HepG2 (cell line): ENCODE measurements around the gene IGSF8. TPM values are rescaled to one million over a fixed set of nuclear protein-coding genes. Genes with fewer than 3 reads are reported as not detected.

ENCODE experiments used
- ADNP ChIP-seq: sonication (generic); formaldehyde crosslinking; IDR thresholded peaks from 2 replicates; pipeline ENCODE4 v1.4.0; 2020; ENCODE audit warnings: missing genetic modification reagents
- DNMT3B ChIP-seq: conservative IDR thresholded peaks from 2 replicates; pipeline ENCODE4 v1.6.1; 2016; ENCODE audit warnings: missing biosample characterization, control low read depth
- FOXO4 ChIP-seq: sonication (generic); formaldehyde crosslinking; conservative IDR thresholded peaks from 2 replicates; pipeline ENCODE4 v1.8.1; 2023; ENCODE audit warnings: missing genetic modification reagents
- HDAC2 ChIP-seq: sonication (generic); formaldehyde crosslinking; IDR thresholded peaks from 2 replicates; pipeline ENCODE4 v1.4.0; 2020; ENCODE audit warnings: missing genetic modification reagents
- MEIS1 ChIP-seq: sonication (generic); formaldehyde crosslinking; IDR thresholded peaks from 2 replicates; pipeline ENCODE4 v1.9.0; 2021; ENCODE audit warnings: mild to moderate bottlenecking, missing genetic modification reagents, moderate library complexity, borderline replicate concordance
- NFE2L1 ChIP-seq: sonication (generic); formaldehyde crosslinking; IDR thresholded peaks from 2 replicates; pipeline ENCODE4 v1.4.0; 2020; ENCODE audit warnings: missing genetic modification reagents, mild to moderate bottlenecking, borderline replicate concordance
- NR1H2 ChIP-seq: sonication (generic); formaldehyde crosslinking; IDR thresholded peaks from 2 replicates; pipeline ENCODE4 v1.8.1; 2022; ENCODE audit warnings: low read depth, missing genetic modification reagents, borderline replicate concordance
- PAX8 ChIP-seq: sonication (generic); formaldehyde crosslinking; IDR thresholded peaks from 2 replicates; pipeline ENCODE4 v1.8.0; 2022; ENCODE audit warnings: mild to moderate bottlenecking, missing genetic modification reagents, borderline replicate concordance
- PHF20 ChIP-seq: sonication (generic); formaldehyde crosslinking; IDR thresholded peaks from 2 replicates; pipeline ENCODE4 v1.5.0; 2020; ENCODE audit warnings: mild to moderate bottlenecking, missing genetic modification reagents
- POLR2A ChIP-seq, 2 experiments: IDR thresholded peaks; 2 replicates each; pipeline ENCODE4 v1.6.1; 2011; ENCODE audit warnings: low read depth in 2 of 2, low read length in 2 of 2, mild to moderate bottlenecking in 1 of 2, moderate library complexity in 1 of 2; ENCODE audit not compliant: insufficient read depth in 1 of 2
- POLR2AphosphoS5 ChIP-seq: IDR thresholded peaks from 2 replicates; pipeline ENCODE4 v1.6.1; 2012; ENCODE audit warnings: low read depth, low read length
- PPARG ChIP-seq: conservative IDR thresholded peaks from 2 replicates; pipeline ENCODE4 v1.6.1; 2016; ENCODE audit warnings: missing biosample characterization, missing genetic modification reagents
- SP4 ChIP-seq: sonication (generic); formaldehyde crosslinking; IDR thresholded peaks from 2 replicates; pipeline ENCODE4 v1.8.1; 2023; ENCODE audit warnings: mild to moderate bottlenecking, missing genetic modification reagents
- polyA plus RNA-seq, 8 experiments: library from polyadenylated mRNA; depleted of rRNA in 3 of 8; stranded (reverse) in 7 of 8; unstranded in 1 of 8; fragments of >200 nt; fragmentation: Illumina TruSeq in 4 of 8; extraction: Trizol in 4 of 8; gene quantifications; 2 replicates each; pipeline versions ENCODE4 v1.2.1 to v1.2.3, GENCODE V29; 2011 to 2016; ENCODE audit warnings: low read depth in 4 of 8, missing spikeins in 1 of 8, mixed read lengths in 1 of 8; ENCODE audit not compliant: insufficient read depth in 1 of 8
- total RNA-seq, 5 experiments: library from RNA; depleted of rRNA; stranded (reverse); fragments of >200 nt; fragmentation: Illumina TruSeq; extraction: Trizol; gene quantifications; 2 replicates each; pipeline ENCODE4 v1.2.3, GENCODE V29; 2016; ENCODE audit warnings: low read depth in 1 of 5
- TF ChIP-seq, protein P1 (sequence below): sonication (generic); formaldehyde crosslinking; IDR thresholded peaks from 2 replicates; pipeline ENCODE4 v1.4.0; 2020; ENCODE audit warnings: mild to moderate bottlenecking, missing genetic modification reagents
- TF ChIP-seq, protein P2 (sequence below): sonication (generic); formaldehyde crosslinking; IDR thresholded peaks from 2 replicates; pipeline ENCODE4 v1.4.0; 2020; ENCODE audit warnings: missing genetic modification reagents
- TF ChIP-seq, protein P3 (sequence below): IDR thresholded peaks from 2 replicates; pipeline ENCODE4 v1.6.1; 2016; ENCODE audit warnings: missing genetic modification reagents, missing compliant biosample characterization
- TF ChIP-seq, protein P4 (sequence below): IDR thresholded peaks from 2 replicates; pipeline ENCODE4 v1.6.1; 2012; ENCODE audit warnings: low read length, improper control_type of control experiment

Gene IGSF8
- total and polyA plus RNA-seq, 2 of the 13 experiments (the other 11 are each of a cell fraction or from before 2014, with no cell fraction given), result 24.0 to 41.0 TPM

DNA sequence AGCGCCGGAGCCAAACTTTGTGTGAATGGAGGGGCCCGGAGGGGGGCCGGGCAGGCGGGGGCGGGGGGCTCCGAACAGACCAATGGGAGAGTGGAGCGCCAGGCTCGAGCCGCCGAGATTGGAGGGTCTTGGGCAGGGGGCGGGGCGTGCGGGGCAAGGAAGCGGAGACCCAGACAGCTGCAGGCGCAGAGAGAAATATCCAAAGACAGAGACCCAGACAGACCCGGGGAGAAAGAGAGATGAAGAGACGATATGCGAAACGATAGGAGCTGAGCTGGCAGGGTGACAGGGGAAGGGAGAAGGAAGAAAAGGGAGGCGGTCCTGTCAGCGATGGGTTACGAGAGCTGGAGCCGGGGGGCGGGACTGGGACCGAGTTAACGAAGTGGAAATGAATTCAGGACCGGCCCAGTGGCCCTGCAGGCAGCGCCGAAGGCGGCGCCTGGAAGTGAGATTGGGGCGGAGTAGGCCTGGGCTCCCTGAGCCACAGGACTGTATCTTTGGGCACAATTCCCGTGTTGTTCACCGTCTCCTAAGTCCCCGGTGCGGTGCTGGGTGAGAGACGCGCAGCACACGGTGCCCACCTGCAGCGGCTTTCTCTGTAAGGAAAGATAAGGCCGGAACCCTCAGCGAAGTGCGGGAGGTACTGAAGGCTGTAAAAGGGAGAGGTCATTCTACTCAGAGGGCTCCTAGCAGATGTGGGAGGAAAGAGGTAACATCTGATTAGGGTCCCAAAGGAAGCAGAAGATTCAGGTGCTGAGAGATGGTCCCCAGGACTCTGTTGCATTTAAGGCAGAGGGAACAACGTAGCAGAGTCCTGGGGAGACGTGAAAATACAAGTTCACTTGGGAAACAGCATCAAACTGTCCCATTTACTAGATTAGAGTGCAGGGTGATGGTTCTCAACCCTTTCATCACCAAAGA, 27.9 kb downstream of the IGSF8 start (continued):
- no peak for TF ChIP-seq FOXO4 (CRISPR knock-in tag)
- TF ChIP-seq NFE2L1 (CRISPR knock-in tag), result no peak
- no peak for TF ChIP-seq PAX8 (CRISPR knock-in tag)
- TF ChIP-seq PHF20 (CRISPR knock-in tag), result no peak
- 0 out of 2 replicates have a peak, but pooled peaks have one; percentile 38 for TF ChIP-seq SP4 (CRISPR knock-in tag)
- TF ChIP-seq HDAC2 (CRISPR knock-in tag), result peak; percentile 25; the same call in 1 of the 2 replicates
- TF ChIP-seq ADNP (CRISPR knock-in tag), result no peak
- TF ChIP-seq POLR2AphosphoS5, result peak; percentile 54; the same call in 1 of the 2 replicates
- no peak for TF ChIP-seq NR1H2
- TF ChIP-seq, protein P1, sequence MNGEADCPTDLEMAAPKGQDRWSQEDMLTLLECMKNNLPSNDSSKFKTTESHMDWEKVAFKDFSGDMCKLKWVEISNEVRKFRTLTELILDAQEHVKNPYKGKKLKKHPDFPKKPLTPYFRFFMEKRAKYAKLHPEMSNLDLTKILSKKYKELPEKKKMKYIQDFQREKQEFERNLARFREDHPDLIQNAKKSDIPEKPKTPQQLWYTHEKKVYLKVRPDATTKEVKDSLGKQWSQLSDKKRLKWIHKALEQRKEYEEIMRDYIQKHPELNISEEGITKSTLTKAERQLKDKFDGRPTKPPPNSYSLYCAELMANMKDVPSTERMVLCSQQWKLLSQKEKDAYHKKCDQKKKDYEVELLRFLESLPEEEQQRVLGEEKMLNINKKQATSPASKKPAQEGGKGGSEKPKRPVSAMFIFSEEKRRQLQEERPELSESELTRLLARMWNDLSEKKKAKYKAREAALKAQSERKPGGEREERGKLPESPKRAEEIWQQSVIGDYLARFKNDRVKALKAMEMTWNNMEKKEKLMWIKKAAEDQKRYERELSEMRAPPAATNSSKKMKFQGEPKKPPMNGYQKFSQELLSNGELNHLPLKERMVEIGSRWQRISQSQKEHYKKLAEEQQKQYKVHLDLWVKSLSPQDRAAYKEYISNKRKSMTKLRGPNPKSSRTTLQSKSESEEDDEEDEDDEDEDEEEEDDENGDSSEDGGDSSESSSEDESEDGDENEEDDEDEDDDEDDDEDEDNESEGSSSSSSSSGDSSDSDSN (CRISPR knock-in tag), result peak; percentile 46; the same call in 1 of the 2 replicates
- TF ChIP-seq MEIS1, result 0 out of 2 replicates have a peak, but pooled peaks have one; percentile 8
- TF ChIP-seq, protein P2, sequence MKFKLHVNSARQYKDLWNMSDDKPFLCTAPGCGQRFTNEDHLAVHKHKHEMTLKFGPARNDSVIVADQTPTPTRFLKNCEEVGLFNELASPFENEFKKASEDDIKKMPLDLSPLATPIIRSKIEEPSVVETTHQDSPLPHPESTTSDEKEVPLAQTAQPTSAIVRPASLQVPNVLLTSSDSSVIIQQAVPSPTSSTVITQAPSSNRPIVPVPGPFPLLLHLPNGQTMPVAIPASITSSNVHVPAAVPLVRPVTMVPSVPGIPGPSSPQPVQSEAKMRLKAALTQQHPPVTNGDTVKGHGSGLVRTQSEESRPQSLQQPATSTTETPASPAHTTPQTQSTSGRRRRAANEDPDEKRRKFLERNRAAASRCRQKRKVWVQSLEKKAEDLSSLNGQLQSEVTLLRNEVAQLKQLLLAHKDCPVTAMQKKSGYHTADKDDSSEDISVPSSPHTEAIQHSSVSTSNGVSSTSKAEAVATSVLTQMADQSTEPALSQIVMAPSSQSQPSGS (CRISPR knock-in tag), result no peak
- no peak for TF ChIP-seq DNMT3B (CRISPR knock-in tag)
- TF ChIP-seq, protein P3, sequence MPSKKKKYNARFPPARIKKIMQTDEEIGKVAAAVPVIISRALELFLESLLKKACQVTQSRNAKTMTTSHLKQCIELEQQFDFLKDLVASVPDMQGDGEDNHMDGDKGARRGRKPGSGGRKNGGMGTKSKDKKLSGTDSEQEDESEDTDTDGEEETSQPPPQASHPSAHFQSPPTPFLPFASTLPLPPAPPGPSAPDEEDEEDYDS (CRISPR knock-in tag), result peak; percentile 27; the same call in 1 of the 2 replicates
- peak in 1 of 2 experiments; percentile 46; a peak in 1 of 4 replicates for TF ChIP-seq POLR2A (IDR thresholded peaks at IDR 0.05; ENCODE audit: insufficient read depth in 1 of 2, low read depth in 2 of 2, low read length in 2 of 2)
- TF ChIP-seq PPARG (CRISPR knock-in tag), result no peak
- TF ChIP-seq, protein P4, sequence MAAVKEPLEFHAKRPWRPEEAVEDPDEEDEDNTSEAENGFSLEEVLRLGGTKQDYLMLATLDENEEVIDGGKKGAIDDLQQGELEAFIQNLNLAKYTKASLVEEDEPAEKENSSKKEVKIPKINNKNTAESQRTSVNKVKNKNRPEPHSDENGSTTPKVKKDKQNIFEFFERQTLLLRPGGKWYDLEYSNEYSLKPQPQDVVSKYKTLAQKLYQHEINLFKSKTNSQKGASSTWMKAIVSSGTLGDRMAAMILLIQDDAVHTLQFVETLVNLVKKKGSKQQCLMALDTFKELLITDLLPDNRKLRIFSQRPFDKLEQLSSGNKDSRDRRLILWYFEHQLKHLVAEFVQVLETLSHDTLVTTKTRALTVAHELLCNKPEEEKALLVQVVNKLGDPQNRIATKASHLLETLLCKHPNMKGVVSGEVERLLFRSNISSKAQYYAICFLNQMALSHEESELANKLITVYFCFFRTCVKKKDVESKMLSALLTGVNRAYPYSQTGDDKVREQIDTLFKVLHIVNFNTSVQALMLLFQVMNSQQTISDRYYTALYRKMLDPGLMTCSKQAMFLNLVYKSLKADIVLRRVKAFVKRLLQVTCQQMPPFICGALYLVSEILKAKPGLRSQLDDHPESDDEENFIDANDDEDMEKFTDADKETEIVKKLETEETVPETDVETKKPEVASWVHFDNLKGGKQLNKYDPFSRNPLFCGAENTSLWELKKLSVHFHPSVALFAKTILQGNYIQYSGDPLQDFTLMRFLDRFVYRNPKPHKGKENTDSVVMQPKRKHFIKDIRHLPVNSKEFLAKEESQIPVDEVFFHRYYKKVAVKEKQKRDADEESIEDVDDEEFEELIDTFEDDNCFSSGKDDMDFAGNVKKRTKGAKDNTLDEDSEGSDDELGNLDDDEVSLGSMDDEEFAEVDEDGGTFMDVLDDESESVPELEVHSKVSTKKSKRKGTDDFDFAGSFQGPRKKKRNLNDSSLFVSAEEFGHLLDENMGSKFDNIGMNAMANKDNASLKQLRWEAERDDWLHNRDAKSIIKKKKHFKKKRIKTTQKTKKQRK, result no peak
